HAP-1 (cell line): ENCODE results near the gene SLC34A1.

Source experiments
- DNase-seq, 2 experiments: peaks; one replicate each; pipeline ENCODE4 v3.0.0-alpha.2; 2016 to 2020; ENCODE audit warnings: low spot score in 2 of 2
- H3K27me3 ChIP-seq: fragments of 250-450 bp; sonication (Bioruptor Pico); 2 replicates; pipeline ENCODE4 v1.5.1; 2020; ENCODE audit warnings: low read depth, mild to moderate bottlenecking, moderate library complexity
- H3K36me3 ChIP-seq: fragments of 250-450 bp; sonication (Bioruptor Pico); replicated peaks from 2 replicates; pipeline ENCODE4 v1.5.1; 2020; ENCODE audit warnings: mild to moderate bottlenecking
- H3K4me1 ChIP-seq: fragments of 250-450 bp; sonication (Bioruptor Pico); 2 replicates; pipeline ENCODE4 v1.5.1; 2020; ENCODE audit warnings: mild to moderate bottlenecking
- H3K4me3 ChIP-seq: fragments of 250-450 bp; sonication (Bioruptor Pico); 2 replicates; pipeline ENCODE4 v1.5.1; 2020; ENCODE audit warnings: mild to moderate bottlenecking, moderate library complexity
- H3K9me3 ChIP-seq: fragments of 250-450 bp; sonication (Bioruptor Pico); 2 replicates; pipeline ENCODE4 v1.5.1; 2020; ENCODE audit warnings: mild to moderate bottlenecking, moderate library complexity
- in situ Hi-C: fragments of 300-500 bp; cut with MboI; formaldehyde crosslinking; loops from 3 replicates; pipeline ENCODE4 v1.14.3; 2020; ENCODE audit warnings: low sequenced_read_pairs, inconsistent platforms, mixed read lengths

Gene SLC34A1

GRCh38 chr5:177427211-177427822, 43.1 kb downstream of the SLC34A1 start:
- H3K36me3 ChIP-seq = peaks cover 18% of the 10 kb centered on the region
- in situ Hi-C loops = no loop called here
- no peaks in the 10 kb centered on the region for H3K9me3 ChIP-seq
- H3K4me3 ChIP-seq = peak overlapping the region; percentile 71
- H3K4me1 ChIP-seq = peaks cover 8% of the 10 kb centered on the region
- no peaks in the 10 kb centered on the region for H3K27me3 ChIP-seq
- no peak for DNase-seq

GRCh38 chr5:177427919-177428573, 43.8 kb downstream of the SLC34A1 start:
- in situ Hi-C loops = no loop called here
- H3K4me1 ChIP-seq = peaks cover 8% of the 10 kb centered on the region

GRCh38 chr5:177428574-177429217, 44.5 kb downstream of the SLC34A1 start:
- no peak overlapping the region for H3K4me3 ChIP-seq

More at GRCh38 chr5:177427919-177428573, 43.8 kb downstream of the SLC34A1 start:
- peak overlapping the region; percentile 71 for H3K4me3 ChIP-seq
- no peaks in the 10 kb centered on the region for H3K27me3 ChIP-seq
- peaks cover 25% of the 10 kb centered on the region for H3K36me3 ChIP-seq
- no peaks in the 10 kb centered on the region for H3K9me3 ChIP-seq
- no peak for DNase-seq

GRCh38 chr5:177429248-177430040, 45.2 kb downstream of the SLC34A1 start:
- no peaks in the 10 kb centered on the region for H3K27me3 ChIP-seq
- peaks cover 8% of the 10 kb centered on the region for H3K4me1 ChIP-seq
- no peak overlapping the region for H3K4me3 ChIP-seq
- DNase-seq = no peak
- peaks cover 39% of the 10 kb centered on the region for H3K36me3 ChIP-seq
- in situ Hi-C loops = no loop called here
- no peaks in the 10 kb centered on the region for H3K9me3 ChIP-seq

More at GRCh38 chr5:177428574-177429217, 44.5 kb downstream of the SLC34A1 start:
- H3K4me1 ChIP-seq = peaks cover 8% of the 10 kb centered on the region
- no peaks in the 10 kb centered on the region for H3K27me3 ChIP-seq
- H3K36me3 ChIP-seq = peaks cover 31% of the 10 kb centered on the region
- H3K9me3 ChIP-seq = no peaks in the 10 kb centered on the region
- in situ Hi-C loops = no loop called here
- DNase-seq = no peak

- H3K27me3 ChIP-seq = no peaks in the 10 kb centered on the region
- peaks cover 48% of the 10 kb centered on the region for H3K36me3 ChIP-seq
- in situ Hi-C loops = no loop called here
- DNase-seq = no peak
- H3K4me1 ChIP-seq = peaks cover 8% of the 10 kb centered on the region
- no peak overlapping the region for H3K4me3 ChIP-seq
- no peaks in the 10 kb centered on the region for H3K9me3 ChIP-seq
Observed at GRCh38 chr5:177430140-177430951, 46.1 kb downstream of the SLC34A1 start.

- H3K36me3 ChIP-seq = peaks cover 54% of the 10 kb centered on the region
- in situ Hi-C loops = no loop called here
- no peaks in the 10 kb centered on the region for H3K27me3 ChIP-seq
- peaks cover 4% of the 10 kb centered on the region for H3K4me1 ChIP-seq
- no peaks in the 10 kb centered on the region for H3K9me3 ChIP-seq
- H3K4me3 ChIP-seq = no peak overlapping the region
- DNase-seq = no peak
Observed at GRCh38 chr5:177430972-177431316, 46.7 kb downstream of the SLC34A1 start.

GRCh38 chr5:177431317-177432142, 47.3 kb downstream of the SLC34A1 start:
- Histone ChIP-seq H3K4me1 (peaks cover 4% of the 10 kb centered on the region), H3K27me3 (no peaks in the 10 kb centered on the region), H3K36me3 (peaks cover 55% of the 10 kb centered on the region), H3K9me3 (no peaks in the 10 kb centered on the region), H3K4me3 (no peak overlapping the region)
- in situ Hi-C loops = no loop called here
- no peak for DNase-seq

GRCh38 chr5:177432143-177432838, 48.1 kb downstream of the SLC34A1 start:
- DNase-seq = no peak
- Histone ChIP-seq H3K9me3 (no peaks in the 10 kb centered on the region), H3K4me1 (peaks cover 4% of the 10 kb centered on the region), H3K36me3 (peaks cover 63% of the 10 kb centered on the region), H3K4me3 (no peak overlapping the region), H3K27me3 (no peaks in the 10 kb centered on the region)
- in situ Hi-C loops = no loop called here

GRCh38 chr5:177432839-177433657, 48.8 kb downstream of the SLC34A1 start:
- no peaks in the 10 kb centered on the region for H3K9me3 ChIP-seq
- DNase-seq = no peak
- in situ Hi-C loops = no loop called here
- H3K4me1 ChIP-seq = peaks cover 4% of the 10 kb centered on the region
- H3K4me3 ChIP-seq = no peak overlapping the region
- H3K36me3 ChIP-seq = peaks cover 70% of the 10 kb centered on the region
- H3K27me3 ChIP-seq = no peaks in the 10 kb centered on the region

- DNase-seq = no peak
- H3K36me3 ChIP-seq = peaks cover 75% of the 10 kb centered on the region
- in situ Hi-C loops = no loop called here
- H3K27me3 ChIP-seq = no peaks in the 10 kb centered on the region
- no peaks in the 10 kb centered on the region for H3K9me3 ChIP-seq
- peaks cover under 1% of the 10 kb centered on the region; the same call in 1 of the 2 replicates for H3K4me1 ChIP-seq
- H3K4me3 ChIP-seq = no peak overlapping the region
Observed at GRCh38 chr5:177433658-177434217, 49.5 kb downstream of the SLC34A1 start.

- Histone ChIP-seq H3K4me3 (no peak overlapping the region), H3K4me1 (no peaks in the 10 kb centered on the region; the same call in 1 of the 2 replicates), H3K36me3 (peaks cover 75% of the 10 kb centered on the region), H3K9me3 (no peaks in the 10 kb centered on the region), H3K27me3 (no peaks in the 10 kb centered on the region)
- in situ Hi-C loops = no loop called here
- DNase-seq = no peak
Observed at GRCh38 chr5:177434437-177434836, 50.2 kb downstream of the SLC34A1 start.
